HG02840 (cell line): ENCODE results near the gene FNDC3B.

Experiments used
- ATAC-seq: cut with Tn5 transposase; IDR thresholded peaks from one replicate; pipeline ENCODE4 v1.9.1; 2021; ENCODE audit warnings: mild to moderate bottlenecking, moderate library complexity, moderate number of reproducible peaks; ENCODE audit not compliant: unreplicated experiment, low FRiP score

FNDC3B gene

DNA sequence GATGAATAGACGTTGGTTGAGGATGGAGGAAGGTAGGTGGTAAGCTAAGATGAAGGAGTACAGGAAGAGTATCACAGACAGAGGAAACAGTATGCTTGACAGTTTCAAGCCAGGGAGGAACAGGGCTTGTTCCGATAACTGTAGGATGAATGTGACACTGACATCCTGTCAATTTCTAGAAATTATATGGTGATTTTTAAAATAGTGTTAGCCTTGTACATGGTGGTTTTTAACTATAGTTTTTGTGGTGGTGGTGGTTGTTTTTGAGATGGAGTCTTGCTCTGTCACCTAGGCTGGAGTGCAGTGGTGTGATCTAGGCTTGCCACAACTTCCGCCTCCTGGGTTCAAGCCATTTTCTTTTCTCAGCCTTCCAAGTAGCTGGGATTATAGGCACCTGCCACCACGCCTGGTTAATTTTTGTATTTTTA lies 92.8 kb downstream of the FNDC3B start:
- no peak for ATAC-seq

DNA sequence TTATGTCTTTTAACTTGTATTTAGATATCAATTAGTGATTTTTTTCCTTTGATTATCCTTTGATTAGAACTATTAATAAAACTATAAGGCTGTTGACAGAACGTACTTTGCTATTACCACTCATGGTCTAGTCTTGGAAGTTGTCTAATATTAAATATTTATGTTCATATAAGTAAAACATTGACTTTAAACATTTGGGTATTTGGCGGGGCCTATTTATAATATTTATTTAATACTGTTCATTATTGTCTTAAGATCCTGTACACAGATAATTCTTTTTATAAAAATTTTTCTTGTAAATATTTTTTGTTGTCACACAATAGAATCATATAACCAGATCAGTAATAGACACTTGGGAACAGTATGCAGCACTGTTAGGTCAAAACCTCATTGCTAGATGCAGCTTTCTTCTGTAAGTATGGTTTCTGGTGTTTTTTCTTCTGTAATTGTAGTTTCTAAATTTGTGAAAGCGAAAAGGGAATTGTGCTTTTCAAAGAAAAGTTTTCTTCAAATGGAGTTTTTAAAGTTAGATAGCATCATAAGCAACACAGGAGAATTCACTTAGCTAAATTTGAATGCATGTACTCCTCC lies 93.4 kb downstream of the FNDC3B start:
- ATAC-seq: no peak

DNA sequence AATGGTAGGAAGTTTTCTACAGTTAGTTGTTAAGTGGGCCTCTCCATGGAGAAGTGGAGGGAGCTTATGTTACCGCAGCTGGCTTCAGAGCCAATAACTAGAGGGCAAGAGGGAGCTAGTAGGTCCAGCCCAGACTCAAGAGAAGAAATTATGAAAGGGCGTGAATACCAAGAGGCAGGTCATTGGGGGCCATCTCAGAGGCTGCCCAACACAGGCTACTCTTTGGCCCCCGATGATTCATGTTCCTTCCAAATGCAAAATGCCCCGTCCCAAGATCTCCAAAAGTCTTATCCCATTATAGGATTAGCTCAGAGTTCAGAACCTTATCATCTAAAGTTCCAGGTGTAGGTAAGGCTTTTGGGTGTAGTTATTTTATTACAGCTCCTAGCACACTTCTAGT lies 94.5 kb downstream of the FNDC3B start:
- no peak for ATAC-seq

GRCh38 chr3:172134352-172134751 lies 95.0 kb downstream of the FNDC3B start:
- no peak for ATAC-seq

DNA sequence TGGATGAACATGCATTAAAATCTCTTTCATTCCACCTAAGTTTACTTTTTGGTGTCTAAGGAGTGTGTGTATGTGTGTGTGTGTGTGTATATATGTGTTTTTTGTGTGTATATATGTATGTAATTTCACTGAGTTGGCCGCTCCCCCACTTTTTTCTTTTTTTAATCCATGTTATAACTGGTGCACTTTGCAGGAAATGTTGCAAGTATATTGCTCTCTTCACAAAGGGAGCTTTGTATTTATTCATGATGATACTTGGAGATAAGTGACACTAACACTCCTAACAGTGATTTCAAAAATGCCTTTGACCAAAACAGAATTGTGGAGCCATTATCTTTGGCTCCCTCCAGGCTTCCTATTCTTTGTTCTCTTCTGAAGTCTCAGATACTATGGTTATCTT lies 95.8 kb downstream of the FNDC3B start:
- ATAC-seq: no peak

DNA sequence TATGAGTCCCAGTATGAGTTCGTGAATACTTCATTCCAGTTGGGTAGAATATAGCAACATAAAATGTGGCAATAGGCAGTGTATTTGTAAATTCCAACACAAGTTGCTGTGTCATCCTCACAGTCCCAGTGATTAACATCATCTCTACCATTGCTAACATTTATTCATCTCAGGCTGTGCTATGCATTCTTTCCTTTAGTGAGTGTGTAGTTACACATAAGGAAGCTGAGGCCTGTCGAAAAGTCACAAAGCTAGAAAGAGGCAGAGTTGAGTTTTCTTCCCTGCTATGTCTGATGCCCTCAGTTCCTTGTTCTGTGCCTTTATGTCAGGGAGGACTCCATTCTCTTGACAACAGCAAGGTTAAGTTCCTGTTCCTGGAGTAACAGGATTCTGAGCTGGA lies 96.4 kb downstream of the FNDC3B start:
- ATAC-seq: no peak

- no peak for ATAC-seq
Observed at GRCh38 chr3:172136330-172136729, 97.0 kb downstream of the FNDC3B start.

- ATAC-seq: no peak
Observed at GRCh38 chr3:172137287-172138192, 98.2 kb downstream of the FNDC3B start.

- no peak for ATAC-seq
Observed at GRCh38 chr3:172138193-172138537, 98.8 kb downstream of the FNDC3B start.

DNA sequence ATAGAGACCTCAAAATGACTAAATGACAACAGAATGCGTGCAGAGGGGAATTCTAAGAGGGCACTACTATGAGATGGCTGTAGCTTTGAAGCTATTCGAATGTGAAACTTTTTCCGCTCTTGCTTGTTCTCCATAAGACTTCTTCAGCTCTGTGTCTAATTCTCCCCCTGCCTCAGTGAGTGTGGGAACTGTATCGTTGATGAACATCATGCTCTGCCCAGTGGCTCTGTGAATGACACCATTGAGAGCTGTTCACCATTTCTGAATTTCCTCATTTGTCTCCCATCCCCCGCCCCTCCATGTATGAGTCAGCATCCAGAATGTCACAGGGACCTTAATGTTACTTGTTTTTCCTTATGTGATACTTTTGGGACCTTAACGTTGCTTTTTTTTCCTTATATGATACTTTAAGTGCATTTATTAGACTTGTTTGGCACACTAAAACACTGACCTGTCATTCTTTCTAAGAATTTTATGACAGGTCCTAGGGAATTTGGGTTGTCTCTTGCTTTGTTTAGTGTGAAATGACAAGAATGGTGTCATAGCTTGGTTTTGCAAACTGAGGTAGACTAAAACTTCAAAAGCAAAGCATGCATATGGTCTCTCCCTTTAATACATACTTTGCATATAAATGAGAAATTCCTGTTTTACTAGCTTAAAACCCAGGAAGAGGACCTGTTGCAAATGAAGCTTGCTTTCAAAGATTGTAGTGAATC lies 99.6 kb downstream of the FNDC3B start:
- ATAC-seq: no peak

GRCh38 chr3:172139528-172140276 lies 100.3 kb downstream of the FNDC3B start:
- no peak for ATAC-seq

- no peak for ATAC-seq
Observed at GRCh38 chr3:172140499-172141391, 101.4 kb downstream of the FNDC3B start.

DNA sequence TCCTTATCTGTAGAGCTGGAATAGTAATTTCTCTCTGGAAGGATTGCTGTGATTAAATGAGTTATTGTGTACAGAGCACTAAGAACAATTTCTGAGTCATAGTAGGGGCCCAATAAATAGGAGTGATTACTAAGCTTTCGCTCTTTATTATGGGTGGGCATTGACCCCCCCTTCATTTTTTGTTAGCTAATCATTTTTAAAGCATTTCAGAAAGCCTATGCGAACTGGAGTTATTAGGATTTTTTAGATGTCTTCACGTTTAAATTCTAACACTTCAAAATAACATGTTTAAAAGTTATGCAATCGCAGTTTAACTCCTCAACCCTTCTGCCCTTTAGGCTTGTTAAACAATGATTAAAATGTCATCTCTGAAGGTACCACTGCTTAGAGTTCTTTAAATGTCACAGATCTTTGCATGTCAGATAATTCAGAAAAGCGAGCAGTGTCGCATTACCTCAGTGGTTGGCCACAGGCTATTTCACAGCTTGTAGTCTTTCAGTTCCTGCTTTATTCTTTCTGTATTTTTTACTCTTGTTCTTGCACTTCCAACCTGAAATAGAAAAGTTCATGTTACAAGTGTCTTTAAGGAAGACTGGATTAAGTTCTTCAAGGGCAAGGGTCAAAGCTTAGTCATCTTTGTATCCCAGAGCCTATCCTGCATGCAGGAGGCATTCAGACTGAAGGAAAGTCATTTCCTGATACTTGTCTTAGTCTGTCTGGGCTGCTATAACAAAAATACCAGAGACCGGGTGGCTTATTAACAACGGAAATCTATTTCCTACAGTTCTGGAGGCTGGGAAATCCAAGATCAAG lies 102.9 kb downstream of the FNDC3B start:
- ATAC-seq: peak; percentile 71

- ATAC-seq: no peak
Observed at GRCh38 chr3:172142864-172143451, 103.6 kb downstream of the FNDC3B start.

- no peak for ATAC-seq
Observed at GRCh38 chr3:172143739-172144497, 104.5 kb downstream of the FNDC3B start.

GRCh38 chr3:172144601-172145000 lies 105.2 kb downstream of the FNDC3B start:
- no peak for ATAC-seq

GRCh38 chr3:172145031-172145686 lies 105.8 kb downstream of the FNDC3B start:
- no peak for ATAC-seq
